HG03378 (cell line): ENCODE data around the gene ITGA6.

Source experiments
- ATAC-seq: cut with Tn5 transposase; IDR thresholded peaks from one replicate; pipeline ENCODE4 v1.9.1; 2021; ENCODE audit warnings: mild to moderate bottlenecking, moderate library complexity; ENCODE audit not compliant: unreplicated experiment

Gene ITGA6

DNA sequence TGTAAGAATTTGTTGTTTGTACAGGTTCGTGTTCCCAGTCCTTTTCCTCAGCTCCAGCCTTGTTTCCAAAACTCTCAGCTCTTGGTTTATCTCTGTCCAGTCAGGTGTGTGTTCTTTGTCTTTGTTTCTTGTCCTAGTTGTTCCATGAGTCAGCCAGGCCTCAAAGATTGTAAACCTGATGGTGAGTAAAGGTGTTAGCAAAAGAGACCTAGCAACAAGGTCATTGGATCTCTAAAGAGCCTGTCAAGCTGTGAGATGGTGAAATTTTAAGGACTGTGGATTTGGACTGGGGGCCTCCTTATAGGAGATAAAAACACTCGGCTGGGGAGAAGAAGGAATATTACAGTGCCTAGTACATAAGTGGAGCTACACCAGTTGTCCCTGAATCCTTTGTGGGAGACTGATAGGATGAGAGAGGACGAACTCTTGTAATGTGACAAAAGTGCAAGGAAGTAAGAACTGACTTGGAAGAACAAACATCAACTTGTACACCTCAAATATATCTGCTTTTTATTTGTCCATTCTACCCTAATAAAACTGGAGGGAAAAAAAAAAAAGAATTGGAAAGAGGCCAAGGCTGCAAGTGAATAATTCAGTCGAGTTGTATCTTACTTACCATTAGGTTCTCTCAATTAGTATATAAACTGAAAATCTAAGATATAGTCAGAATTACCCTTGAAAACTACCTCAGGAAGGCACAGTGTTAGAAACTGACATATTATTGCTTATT, 37.2 kb downstream of the ITGA6 start:
- ATAC-seq: no peak

DNA sequence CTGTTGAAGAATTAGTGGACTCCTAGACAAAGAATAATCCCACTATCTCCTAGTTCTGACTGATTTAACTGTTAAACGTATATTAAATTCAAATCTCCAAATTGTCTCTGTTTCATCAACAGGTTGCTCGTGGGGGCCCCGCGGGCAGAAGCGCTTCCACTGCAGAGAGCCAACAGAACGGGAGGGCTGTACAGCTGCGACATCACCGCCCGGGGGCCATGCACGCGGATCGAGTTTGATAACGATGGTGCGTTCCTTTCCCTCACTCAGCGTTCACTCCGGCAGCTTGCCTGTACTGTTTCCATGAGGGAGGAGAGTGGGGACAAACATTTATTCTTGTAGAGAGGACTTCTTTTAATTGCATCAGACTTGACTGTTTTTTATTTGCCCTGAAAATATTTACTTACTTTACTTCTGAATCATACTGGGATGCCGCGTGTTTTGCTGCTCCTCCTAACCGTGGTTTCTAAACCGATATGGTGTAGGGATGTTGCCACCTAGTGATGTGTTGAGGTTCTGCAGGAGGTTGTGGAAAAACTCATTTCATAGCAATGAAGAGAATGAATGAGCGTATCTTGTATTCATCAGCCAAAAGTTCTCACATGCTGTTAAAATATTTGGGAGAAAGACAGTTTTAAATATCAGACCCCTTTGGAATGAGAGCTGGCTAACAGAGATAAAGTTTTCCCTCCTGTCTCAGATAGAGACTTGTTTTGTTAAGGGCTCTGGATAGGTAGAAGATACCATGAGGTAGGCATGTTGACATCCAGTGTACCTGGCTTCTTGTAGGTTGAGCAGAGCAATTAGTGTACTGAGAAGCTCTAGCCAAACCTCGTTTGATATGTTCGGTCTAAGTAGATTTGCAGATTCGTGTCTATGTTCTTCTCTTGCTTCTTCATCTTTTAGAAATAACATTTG, 38.3 kb downstream of the ITGA6 start:
- peak; percentile 47 for ATAC-seq

DNA sequence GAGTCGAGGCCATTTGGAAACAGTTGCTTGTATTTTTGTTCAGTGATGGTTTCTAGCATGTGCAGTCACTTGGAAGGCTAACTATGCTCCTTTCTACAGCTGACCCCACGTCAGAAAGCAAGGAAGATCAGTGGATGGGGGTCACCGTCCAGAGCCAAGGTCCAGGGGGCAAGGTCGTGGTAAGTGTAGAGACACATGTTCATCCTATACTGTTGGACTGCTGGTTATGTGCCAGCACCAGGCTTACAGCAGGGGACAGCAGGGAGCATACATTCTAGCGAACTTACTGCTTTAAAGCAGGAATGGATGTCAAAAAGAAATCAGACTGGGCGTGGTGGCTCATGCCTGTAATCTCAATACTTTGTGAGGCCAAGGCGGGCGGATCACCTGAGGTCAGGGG, 40.0 kb downstream of the ITGA6 start:
- ATAC-seq: no peak

DNA sequence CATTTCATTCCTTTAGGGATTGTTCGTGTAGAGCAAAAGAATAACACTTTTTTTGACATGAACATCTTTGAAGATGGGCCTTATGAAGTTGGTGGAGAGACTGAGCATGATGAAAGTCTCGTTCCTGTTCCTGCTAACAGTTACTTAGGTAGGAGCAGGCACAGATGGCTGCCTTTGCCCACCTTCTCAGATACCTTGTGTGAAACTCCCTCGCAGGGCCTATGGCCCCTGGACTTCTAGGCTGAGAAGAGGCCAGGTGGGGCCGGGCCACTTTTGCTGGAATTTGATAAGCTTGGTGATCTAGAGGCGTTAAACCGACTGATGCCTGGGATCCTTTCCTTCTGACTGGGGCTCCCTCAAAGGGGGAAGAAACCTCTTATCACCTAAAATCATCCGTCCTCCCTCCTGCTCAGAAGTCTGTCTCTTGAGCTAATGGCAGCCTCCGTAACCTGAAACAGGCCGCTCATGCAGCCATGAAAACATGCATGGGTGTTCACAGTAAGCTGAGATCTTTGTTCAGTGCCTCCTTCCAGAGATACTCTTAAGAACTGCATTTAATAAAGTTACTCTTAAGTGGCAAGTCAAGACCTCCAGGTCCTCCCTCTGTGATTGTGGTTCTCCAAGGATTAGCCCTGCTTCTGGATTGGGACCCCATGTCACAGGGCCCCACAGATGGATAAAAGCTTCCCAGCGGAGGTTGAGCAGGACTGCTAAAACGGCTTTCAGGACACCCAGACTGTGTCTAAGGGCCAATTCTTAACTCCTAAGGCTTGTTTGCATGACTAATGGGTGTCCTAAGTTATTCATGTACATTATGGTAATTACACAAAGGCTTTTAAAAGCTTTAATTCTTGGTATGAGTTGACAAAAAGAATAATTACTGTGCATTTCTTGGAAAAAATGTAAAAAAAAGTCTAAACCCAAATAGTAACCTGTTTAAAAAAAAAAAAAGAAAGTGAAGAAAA, 43.9 kb downstream of the ITGA6 start:
- no peak for ATAC-seq

DNA sequence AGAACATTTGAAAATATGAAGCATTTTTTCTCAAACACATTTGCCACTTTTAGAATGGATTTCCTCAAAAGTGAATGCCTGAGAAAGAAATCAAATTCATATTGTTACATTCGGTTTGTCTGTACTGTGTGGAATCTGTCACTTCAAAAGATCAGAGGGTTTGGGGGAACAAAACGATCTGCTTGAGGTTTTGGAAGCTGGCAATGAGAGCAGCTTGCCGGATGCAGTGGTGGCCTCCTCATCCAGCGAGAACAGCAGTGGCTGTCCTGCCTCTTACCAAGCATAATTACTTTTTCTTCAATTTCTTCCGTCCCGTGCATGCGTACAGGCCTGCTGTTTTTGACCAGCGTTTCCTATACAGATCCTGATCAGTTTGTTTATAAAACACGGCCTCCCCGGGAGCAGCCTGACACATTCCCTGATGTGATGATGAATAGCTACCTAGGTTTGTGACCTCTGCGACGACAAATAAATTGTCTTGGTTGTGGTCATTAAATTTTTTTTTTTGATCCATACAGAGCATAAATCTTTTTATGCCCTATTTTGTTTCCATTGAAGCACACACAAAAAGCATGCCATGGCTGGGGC, 45.2 kb downstream of the ITGA6 start:
- ATAC-seq: no peak

DNA sequence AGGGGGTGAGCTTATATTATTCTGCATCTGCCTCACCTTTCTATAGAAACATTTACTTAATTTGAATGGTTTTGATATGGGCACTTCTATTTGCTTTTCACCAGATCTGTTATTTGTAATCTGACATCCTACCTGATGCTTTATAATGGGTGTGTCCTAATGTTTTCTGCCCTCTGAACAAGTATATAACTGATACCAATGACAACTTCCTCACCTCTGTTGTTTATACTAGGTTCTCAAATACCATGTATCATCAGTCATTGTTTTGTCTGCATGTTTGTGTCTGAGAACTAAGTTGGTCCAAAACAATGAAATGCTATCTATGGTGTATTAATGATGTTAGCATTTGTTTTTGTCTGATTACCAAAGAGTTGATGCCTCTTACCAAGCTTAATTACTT, 45.8 kb downstream of the ITGA6 start:
- no peak for ATAC-seq

DNA sequence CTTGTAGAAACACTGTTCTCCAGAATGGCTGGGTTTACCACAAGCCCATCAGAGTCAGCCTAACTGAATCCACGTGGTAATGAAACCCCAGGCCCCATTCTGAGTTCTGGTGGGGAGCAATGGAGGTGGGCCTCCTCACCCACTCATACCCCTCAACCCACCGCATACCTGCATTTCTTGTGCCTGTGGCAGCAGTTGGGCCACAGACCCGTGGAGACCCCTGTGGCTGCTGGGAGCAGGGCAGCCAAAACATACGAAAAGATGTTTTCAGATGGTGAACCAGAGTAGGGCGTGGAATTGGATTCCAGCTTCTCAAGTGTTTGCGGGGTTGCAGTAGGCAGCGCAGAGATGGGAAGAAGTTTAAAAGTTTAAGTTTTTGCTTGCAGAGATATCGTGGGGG, 51.0 kb downstream of the ITGA6 start:
- no peak for ATAC-seq

DNA sequence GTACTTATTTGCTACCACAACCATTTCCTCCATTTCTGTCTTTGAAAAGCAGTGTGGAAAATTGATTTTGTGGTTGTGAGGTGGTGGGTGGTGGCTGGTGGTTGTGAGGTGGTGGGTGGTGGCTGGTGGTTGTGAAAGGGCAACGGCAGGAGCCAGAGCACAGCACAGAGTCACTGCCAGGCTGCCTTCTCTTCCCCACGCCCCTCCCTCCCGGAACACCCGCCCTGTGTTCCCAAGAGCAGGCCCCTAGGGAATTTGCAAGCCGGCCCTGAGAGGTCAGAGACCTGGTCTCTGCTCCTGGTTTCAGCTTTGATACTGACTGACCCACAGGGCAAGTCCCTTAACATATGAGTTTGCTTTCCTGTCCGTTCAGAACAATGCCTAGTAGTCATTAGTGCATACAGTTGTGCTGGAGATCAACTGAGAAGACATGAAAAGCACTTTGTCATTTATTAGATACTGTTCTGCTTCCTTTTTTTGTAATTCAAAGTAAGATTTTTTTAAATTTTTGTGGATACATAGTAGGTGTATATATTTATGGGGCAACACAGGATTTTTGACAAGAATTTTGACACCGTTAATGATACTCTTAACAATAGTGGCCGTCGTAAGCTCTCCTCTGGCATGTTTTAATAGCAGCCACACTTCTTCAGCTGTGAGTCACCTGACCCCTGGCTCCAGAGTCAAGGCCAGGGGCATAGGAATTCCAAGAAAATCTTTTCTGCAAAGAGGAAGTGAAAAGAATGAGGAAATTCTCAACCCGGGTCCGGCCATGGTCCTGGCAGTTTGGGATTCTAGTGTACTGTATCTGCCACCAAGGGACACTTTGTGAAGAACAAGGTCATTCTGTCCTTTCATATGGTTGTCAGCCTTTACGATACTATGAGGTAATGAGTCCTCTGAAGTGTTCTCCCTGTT, 53.2 kb downstream of the ITGA6 start:
- no peak for ATAC-seq

DNA sequence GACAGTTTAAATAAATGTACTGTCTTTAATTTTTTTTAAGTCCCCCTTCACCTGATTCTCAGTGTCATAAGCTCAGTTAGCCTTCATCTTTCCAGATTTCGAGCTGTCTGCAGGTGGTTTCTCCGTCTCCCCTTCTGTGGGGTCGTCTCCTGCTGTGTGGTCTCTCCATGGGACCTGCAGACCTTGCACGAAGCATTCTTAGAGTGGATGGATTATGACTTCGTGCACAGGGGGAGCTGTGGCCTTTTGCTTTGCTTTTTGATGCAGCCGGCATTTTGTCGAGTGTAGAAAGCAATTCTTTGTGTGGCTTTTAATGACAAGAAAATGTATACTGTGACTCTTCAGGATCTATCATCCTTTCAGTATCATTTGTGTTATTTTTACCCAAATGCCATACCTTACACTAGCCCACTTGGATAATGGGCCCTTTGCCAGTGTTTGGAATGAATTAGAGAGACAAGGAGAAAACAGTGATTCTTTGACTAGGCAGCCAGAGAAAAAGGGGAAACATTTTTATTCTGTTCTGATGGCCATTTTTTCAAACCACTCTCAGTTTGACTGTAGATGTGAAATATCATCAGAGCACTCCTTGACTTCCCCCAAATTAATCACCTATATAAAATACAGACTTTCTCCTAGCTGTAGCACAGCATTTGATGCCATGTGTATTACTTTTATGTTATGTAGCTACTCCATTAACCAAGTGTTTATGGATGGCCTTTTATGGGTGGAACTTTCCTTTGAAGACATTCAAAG, 54.3 kb downstream of the ITGA6 start:
- no peak for ATAC-seq

DNA sequence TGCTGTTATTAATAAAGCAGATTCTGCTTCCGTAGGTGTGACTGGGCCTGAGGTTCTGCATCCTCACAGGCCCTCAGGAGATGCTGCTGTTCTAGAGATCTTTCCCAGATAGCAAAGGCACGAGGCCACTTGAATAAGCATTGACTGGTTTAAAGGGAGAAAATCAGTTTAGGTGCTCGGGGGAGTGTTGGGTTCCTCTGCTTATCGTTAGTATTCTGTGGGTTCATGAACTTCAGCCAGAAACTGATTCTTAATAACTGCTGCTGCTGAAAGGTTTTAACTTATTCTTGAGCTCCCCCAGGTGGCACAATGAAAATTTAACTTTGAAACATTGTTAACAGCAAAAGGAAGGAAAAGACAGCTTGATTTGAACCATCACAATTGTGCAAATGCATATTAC, 56.9 kb downstream of the ITGA6 start:
- ATAC-seq: no peak

DNA sequence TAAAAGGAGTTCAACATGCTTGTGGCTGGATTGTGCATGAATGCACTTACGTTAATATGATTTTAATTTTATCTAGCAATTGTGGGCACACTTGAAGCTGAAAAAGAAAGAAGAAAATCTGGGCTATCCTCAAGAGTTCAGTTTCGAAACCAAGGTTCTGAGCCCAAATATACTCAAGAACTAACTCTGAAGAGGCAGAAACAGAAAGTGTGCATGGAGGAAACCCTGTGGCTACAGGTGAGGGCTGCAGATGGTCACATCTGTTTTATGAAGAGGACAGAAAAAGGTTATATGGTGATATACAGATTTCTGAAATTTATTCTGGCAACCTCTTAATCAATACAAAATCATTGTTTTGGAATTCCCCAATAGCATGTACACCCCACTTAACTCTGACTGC, 57.3 kb downstream of the ITGA6 start:
- ATAC-seq: no peak

DNA sequence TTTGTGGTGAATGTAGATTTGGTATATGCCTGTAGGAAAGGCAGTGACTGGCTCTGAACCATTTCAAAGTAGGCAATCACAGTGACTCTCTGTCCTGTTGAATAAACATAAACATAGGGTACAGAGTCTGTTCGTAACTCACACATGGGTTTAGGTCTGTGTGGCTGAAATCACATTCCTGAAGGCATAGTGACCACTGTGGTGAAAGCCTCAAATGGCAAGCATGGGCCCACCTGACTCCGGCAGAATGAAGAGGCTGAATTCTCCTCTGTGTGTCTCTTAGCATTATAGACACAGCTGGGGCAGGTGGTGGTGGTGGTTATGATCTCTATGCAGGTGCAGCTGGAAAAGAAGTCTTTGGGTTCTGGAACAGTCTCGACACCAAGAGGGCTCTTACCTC, 61.2 kb downstream of the ITGA6 start:
- no peak for ATAC-seq

DNA sequence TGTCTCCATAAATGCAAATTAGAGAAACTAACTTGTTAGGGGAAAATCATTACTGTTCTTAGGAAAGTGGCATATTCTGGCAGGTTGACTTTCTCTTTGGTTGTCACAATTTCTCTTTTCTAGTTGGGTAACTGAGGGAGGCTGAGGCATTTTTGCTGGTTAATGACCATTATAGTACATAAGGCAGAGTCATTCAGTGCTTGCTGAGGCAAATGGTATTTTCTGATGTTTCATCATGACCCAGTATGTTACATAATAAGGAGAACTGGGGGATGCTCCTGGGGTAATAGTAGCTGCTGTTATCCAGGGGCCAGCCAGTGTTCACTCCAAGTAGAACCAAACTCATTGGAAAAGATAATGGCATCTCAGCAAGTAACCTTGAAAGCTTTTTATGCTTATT, 62.3 kb downstream of the ITGA6 start:
- ATAC-seq: no peak

DNA sequence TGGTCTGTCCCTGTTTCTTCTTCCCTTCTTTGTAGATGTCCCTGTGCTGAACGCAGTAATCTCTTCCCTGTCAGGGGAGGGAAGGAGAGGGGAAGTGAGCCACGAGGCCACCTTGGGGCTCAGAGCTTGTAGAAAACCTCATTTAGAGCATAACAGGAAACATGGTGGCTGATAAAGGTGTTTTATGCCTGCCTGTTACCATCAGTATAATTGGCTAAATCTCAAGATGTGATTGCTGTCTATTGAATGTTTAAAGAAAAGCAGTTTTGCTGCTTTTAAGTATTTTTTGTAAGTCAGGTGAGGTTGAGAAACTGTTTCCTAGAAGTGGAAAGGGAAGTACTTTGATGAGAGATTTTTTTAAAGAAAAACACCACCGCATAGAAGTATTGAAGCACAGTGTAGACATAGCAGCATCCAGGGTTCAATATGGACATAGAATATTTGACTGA, 68.8 kb downstream of the ITGA6 start:
- ATAC-seq: no peak

DNA sequence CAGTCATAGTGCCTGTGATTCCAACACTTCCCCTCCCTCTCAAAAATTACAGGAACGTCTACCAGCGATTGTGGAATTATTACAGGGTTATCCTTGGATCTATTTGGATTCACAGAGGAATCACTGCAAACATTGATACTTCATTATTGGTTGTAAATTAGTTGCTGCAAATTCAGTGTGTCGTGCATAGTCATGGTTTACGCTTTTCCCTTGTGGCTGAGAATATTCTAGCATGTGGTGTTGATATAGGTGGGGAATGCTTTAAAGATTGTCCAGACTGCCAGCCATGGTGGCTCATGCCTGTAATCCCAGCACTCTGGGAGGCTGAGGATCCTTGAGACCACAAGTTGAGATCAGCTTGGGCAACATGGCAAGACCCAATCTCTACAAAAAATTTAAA, 79.8 kb downstream of the ITGA6 start:
- no peak for ATAC-seq

DNA sequence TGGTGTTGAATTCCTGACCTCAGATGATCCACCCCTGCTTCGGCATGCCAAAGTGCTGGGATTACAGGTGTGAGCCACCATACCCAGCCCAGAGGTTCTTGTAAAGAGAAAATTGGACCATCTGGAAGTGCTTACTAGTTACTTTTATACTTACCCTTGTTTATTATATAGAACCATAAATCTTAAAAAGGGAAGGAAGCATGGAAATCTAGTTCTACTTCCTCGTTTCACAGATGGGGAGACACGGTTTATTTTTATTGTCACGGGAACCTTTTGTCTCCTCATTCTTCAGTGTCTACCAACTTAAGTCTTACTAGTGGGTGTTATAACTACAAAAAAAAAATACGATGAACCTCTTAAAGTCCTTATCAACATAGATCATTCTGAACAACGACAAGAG, 82.7 kb downstream of the ITGA6 start:
- ATAC-seq: no peak

DNA sequence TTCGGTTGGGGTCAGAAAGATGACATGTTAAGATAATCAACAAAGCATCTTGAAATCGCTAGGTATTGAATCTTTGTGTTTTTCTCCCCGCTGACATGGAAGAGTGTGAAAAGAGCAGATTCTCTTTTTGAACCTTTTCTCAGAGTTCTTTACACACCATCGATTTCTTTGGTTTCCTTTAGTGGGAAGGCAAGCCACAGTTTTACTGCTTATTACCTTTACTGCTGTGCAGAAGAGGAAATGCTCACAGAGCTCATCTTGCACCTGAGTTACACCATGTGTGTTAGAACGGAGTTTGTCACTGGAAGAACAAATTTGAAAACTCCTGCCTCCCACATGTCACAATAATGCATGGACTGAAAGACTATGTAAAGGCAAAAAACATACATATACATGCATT, 83.2 kb downstream of the ITGA6 start:
- ATAC-seq: no peak

DNA sequence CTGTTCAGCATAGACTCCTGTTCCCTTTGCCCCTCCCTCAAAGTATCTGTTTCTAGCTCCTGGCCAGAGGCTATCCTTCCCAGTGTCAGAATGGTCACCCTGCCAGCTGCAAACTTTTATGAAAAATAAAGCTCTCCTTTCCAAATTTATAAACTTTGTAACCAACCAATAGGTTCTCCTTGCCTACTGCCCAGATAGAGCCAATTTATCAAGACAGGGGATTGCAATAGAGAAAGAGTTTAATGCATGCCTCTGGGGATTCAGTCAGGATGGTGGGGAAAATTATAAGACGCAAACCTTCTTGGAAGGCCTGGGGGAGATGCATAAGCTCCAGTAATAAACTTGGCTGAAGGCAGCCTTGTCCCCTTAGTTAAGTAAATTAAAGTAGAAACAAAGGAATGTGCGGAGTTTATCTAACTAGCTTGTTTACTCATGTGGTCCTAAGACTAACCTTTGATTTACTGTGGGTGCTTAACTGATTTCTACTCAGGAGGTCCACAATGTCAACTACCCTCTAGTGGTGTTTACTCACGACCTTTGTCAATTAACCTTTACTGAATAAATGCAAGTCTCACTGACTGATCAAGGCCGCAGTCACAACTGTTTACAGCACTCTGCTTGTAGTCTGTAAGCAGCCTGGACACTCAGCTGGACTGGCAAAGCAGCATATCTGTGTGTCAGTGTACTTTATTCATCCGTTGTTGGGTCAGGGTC, 85.6 kb downstream of the ITGA6 start:
- no peak for ATAC-seq
